Measurements from ENCODE around the gene BAAT. TPM values are rescaled to one million over a fixed set of nuclear protein-coding genes. Genes with fewer than 3 reads are reported as not detected.

The BAAT gene
- total RNA-seq, 2 experiments from 2014 or later = not detected

- no peaks in the 10 kb centered on the region for H3K4me1 Mint-ChIP-seq
- no peak overlapping the region for H3K4me3 Mint-ChIP-seq
- POLR2A ChIA-PET = no interaction called here
- no peak for ATAC-seq (ENCODE audit: low read depth)
- no peak overlapping the region for H3K27ac Mint-ChIP-seq
- no peak for DNase-seq
- no peaks in the 10 kb centered on the region for H3K27me3 Mint-ChIP-seq
- peaks cover 21% of the 10 kb centered on the region for H3K36me3 Mint-ChIP-seq
- peaks cover 38% of the 10 kb centered on the region for H3K9me3 Mint-ChIP-seq
These were observed 30.8 kb upstream of the BAAT start for GRCh38 chr9:101415578-101415977.

GRCh38 chr9:101414839-101415238 lies 30.0 kb upstream of the BAAT start:
- Mint-ChIP-seq H3K4me1 (no peaks in the 10 kb centered on the region), H3K36me3 (peaks cover 21% of the 10 kb centered on the region), H3K4me3 (no peak overlapping the region), H3K27me3 (no peaks in the 10 kb centered on the region), H3K9me3 (peaks cover 38% of the 10 kb centered on the region), H3K27ac (no peak overlapping the region)
- ATAC-seq (ENCODE audit: low read depth) = no peak
- no peak for DNase-seq
- POLR2A ChIA-PET = no interaction called here

- H3K27me3 Mint-ChIP-seq = no peaks in the 10 kb centered on the region
- H3K4me1 Mint-ChIP-seq = no peaks in the 10 kb centered on the region
- POLR2A ChIA-PET = interaction anchor here (2.7 kb wide), 1 partner anchor 10 kb away, joined by 13 read pairs; the partner anchor contains the start of genes MRPL50 and ZNF189
- H3K9me3 Mint-ChIP-seq = peaks cover 53% of the 10 kb centered on the region
- H3K27ac Mint-ChIP-seq = no peak overlapping the region
- no peak overlapping the region for H3K4me3 Mint-ChIP-seq
- H3K36me3 Mint-ChIP-seq = peaks cover 72% of the 10 kb centered on the region
- DNase-seq (no peak), ATAC-seq (ENCODE audit: low read depth) (no peak)
These were observed 24.3 kb upstream of the BAAT start for GRCh38 chr9:101409079-101409477.

- Mint-ChIP-seq H3K9me3 (peaks cover 54% of the 10 kb centered on the region), H3K36me3 (peaks cover 74% of the 10 kb centered on the region), H3K4me1 (no peaks in the 10 kb centered on the region), H3K27me3 (no peaks in the 10 kb centered on the region), H3K27ac (no peak overlapping the region), H3K4me3 (no peak overlapping the region)
- ATAC-seq (ENCODE audit: low read depth) = no peak
- no peak for DNase-seq
- POLR2A ChIA-PET = interaction anchor here (2.7 kb wide), 1 partner anchor 10 kb away, joined by 13 read pairs; the partner anchor contains the start of genes MRPL50 and ZNF189
These were observed 23.7 kb upstream of the BAAT start for GRCh38 chr9:101408374-101409078.

- ATAC-seq (ENCODE audit: low read depth) (no peak), DNase-seq (no peak)
- no peaks in the 10 kb centered on the region for H3K27me3 Mint-ChIP-seq
- no peak overlapping the region for H3K4me3 Mint-ChIP-seq
- H3K4me1 Mint-ChIP-seq = peaks cover 21% of the 10 kb centered on the region
- POLR2A ChIA-PET = no interaction called here
- no peak overlapping the region for H3K27ac Mint-ChIP-seq
- H3K9me3 Mint-ChIP-seq = peaks cover 38% of the 10 kb centered on the region
- H3K36me3 Mint-ChIP-seq = peaks cover 85% of the 10 kb centered on the region
These were observed 18.9 kb upstream of the BAAT start for GRCh38 chr9:101403516-101404285.

GRCh38 chr9:101400120-101400519 lies 15.3 kb upstream of the BAAT start:
- ATAC-seq (ENCODE audit: low read depth) (no peak), DNase-seq (no peak)
- POLR2A ChIA-PET = interaction anchor here (1.8 kb wide), 1 partner anchor 10 kb away, joined by 3 read pairs; no protein-coding TSS in a partner anchor
- Mint-ChIP-seq H3K27ac (peak overlapping the region; percentile 27), H3K4me1 (peaks cover 34% of the 10 kb centered on the region), H3K36me3 (peaks cover 68% of the 10 kb centered on the region), H3K4me3 (peak overlapping the region; percentile 93), H3K9me3 (peaks cover 17% of the 10 kb centered on the region), H3K27me3 (no peaks in the 10 kb centered on the region)

- Mint-ChIP-seq H3K9me3 (peaks cover 13% of the 10 kb centered on the region), H3K27me3 (no peaks in the 10 kb centered on the region), H3K4me3 (peak overlapping the region; percentile 93), H3K27ac (peak overlapping the region; percentile 99), H3K36me3 (peaks cover 67% of the 10 kb centered on the region), H3K4me1 (peaks cover 36% of the 10 kb centered on the region)
- ATAC-seq (ENCODE audit: low read depth) (no peak), DNase-seq (no peak)
- POLR2A ChIA-PET = interaction anchor here (1.6 to 1.8 kb wide), 2 partner anchors 9 to 134 kb away, joined by 13 to 14 read pairs; partner anchors contain the start of gene RNF20
These were observed 14.8 kb upstream of the BAAT start for GRCh38 chr9:101399643-101399970.

- Mint-ChIP-seq H3K27me3 (no peaks in the 10 kb centered on the region), H3K4me1 (peaks cover 38% of the 10 kb centered on the region), H3K36me3 (peaks cover 67% of the 10 kb centered on the region), H3K4me3 (peak overlapping the region; percentile 93), H3K27ac (peak overlapping the region; percentile 99), H3K9me3 (peaks cover 16% of the 10 kb centered on the region)
- POLR2A ChIA-PET = interaction anchor here (1.0 to 1.8 kb wide), 4 partner anchors 10 to 1046 kb away, joined by 3 to 14 read pairs (median 8); partner anchors contain the start of genes RNF20 and TEX10
- DNase-seq (no peak), ATAC-seq (ENCODE audit: low read depth) (peak; percentile 15)
These were observed 14.3 kb upstream of the BAAT start for GRCh38 chr9:101398930-101399642.

GRCh38 chr9:101398068-101398929 lies 13.5 kb upstream of the BAAT start, which contains the start of the genes MRPL50 and ZNF189:
TSS of gene MRPL50 (minus strand) at chr9:101398618. CDS start at chr9:101398592, 26 bp downstream.
TSS of gene ZNF189 (plus strand) at chr9:101398851. CDS start at chr9:101399157, 306 bp downstream.
- Mint-ChIP-seq H3K36me3 (peaks cover 65% of the 10 kb centered on the region), H3K9me3 (peaks cover 12% of the 10 kb centered on the region), H3K27me3 (no peaks in the 10 kb centered on the region), H3K27ac (peak within 1 kb of the TSS; percentile 99), H3K4me3 (peak within 1 kb of the TSS; percentile 93), H3K4me1 (peaks cover 38% of the 10 kb centered on the region)
- ATAC-seq (ENCODE audit: low read depth) (peak; percentile 96), DNase-seq (peak; percentile 88)
- POLR2A ChIA-PET = interaction anchor here (1.0 to 1.8 kb wide), 4 partner anchors 9 to 1046 kb away, joined by 3 to 14 read pairs (median 8); partner anchors contain the start of genes RNF20 and TEX10

- peaks cover 11% of the 10 kb centered on the region for H3K9me3 Mint-ChIP-seq
- POLR2A ChIA-PET = interaction anchor here (1.2 kb wide), 1 partner anchor 9 kb away, joined by 3 read pairs; no protein-coding TSS in a partner anchor
- H3K36me3 Mint-ChIP-seq = peaks cover 65% of the 10 kb centered on the region
- no peak for DNase-seq
- ATAC-seq (ENCODE audit: low read depth) = no peak
- H3K27ac Mint-ChIP-seq = peak overlapping the region; percentile 99
- peaks cover 38% of the 10 kb centered on the region for H3K4me1 Mint-ChIP-seq
- peak overlapping the region; percentile 93 for H3K4me3 Mint-ChIP-seq
- H3K27me3 Mint-ChIP-seq = no peaks in the 10 kb centered on the region
These were observed 12.9 kb upstream of the BAAT start for GRCh38 chr9:101397746-101398067.

GRCh38 chr9:101394687-101395086 lies 9.9 kb upstream of the BAAT start:
- peaks cover 15% of the 10 kb centered on the region for H3K9me3 Mint-ChIP-seq
- H3K36me3 Mint-ChIP-seq = peaks cover 61% of the 10 kb centered on the region
- ATAC-seq (ENCODE audit: low read depth) (no peak), DNase-seq (no peak)
- peaks cover 20% of the 10 kb centered on the region for H3K4me1 Mint-ChIP-seq
- no peak overlapping the region for H3K4me3 Mint-ChIP-seq
- no peaks in the 10 kb centered on the region for H3K27me3 Mint-ChIP-seq
- no peak overlapping the region for H3K27ac Mint-ChIP-seq
- POLR2A ChIA-PET = no interaction called here

GRCh38 chr9:101393135-101393534 lies 8.3 kb upstream of the BAAT start:
- ATAC-seq (ENCODE audit: low read depth) (no peak), DNase-seq (no peak)
- peaks cover 15% of the 10 kb centered on the region for H3K9me3 Mint-ChIP-seq
- peaks cover 20% of the 10 kb centered on the region for H3K4me1 Mint-ChIP-seq
- POLR2A ChIA-PET = no interaction called here
- H3K27me3 Mint-ChIP-seq = no peaks in the 10 kb centered on the region
- peaks cover 64% of the 10 kb centered on the region for H3K36me3 Mint-ChIP-seq
- H3K27ac Mint-ChIP-seq = no peak overlapping the region
- H3K4me3 Mint-ChIP-seq = no peak overlapping the region

Measured in activated naive CD8-positive, alpha-beta T cell treated with anti-CD3 and anti-CD28 coated beads, Interleukin-2, amount 10 ng/mL, durations not matched to agents 7 days and 5 days (primary cell).